Measurements from ENCODE around the gene GPD2.

GRCh38 chr2:156539086-156539860 is 103.1 kb downstream of the GPD2 start:
- no peak for TF ChIP-seq CTCF (optimal IDR thresholded peaks at IDR 0.05 in 1 of 3, IDR thresholded peaks at IDR 0.05 in 1 of 3, conservative IDR thresholded peaks at IDR 0.05 in 1 of 3; ENCODE audit: extremely low read depth in 1 of 3, insufficient read depth in 2 of 3, low read length in 3 of 3)
- TF ChIP-seq EZH2 (IDR thresholded peaks at IDR 0.05; ENCODE audit: low read length), result no peak

All from keratinocyte (primary cell).